HG03378 (cell line): ENCODE measurements around the gene ABCF2.

Experiments used
- ATAC-seq: cut with Tn5 transposase; IDR thresholded peaks from one replicate; pipeline ENCODE4 v1.9.1; 2021; ENCODE audit warnings: mild to moderate bottlenecking, moderate library complexity; ENCODE audit not compliant: unreplicated experiment

Gene ABCF2

GRCh38 chr7:151226875-151227782, at the start of gene ABCF2:
Gene ABCF2, minus strand, starts transcription at chr7:151227205. Its CDS starts 747 bp downstream, at chr7:151226458.
- peak; percentile 98 for ATAC-seq

- ATAC-seq, result no peak
Measured at GRCh38 chr7:151275813-151276577, 49.0 kb upstream of the ABCF2 start.

- no peak for ATAC-seq
Measured at GRCh38 chr7:151274936-151275812, 48.2 kb upstream of the ABCF2 start.

- ATAC-seq, result no peak
Measured at GRCh38 chr7:151274396-151274795, 47.4 kb upstream of the ABCF2 start.

GRCh38 chr7:151273651-151274390, 46.8 kb upstream of the ABCF2 start:
- ATAC-seq, result no peak

GRCh38 chr7:151272877-151273276, 45.9 kb upstream of the ABCF2 start:
- no peak for ATAC-seq

GRCh38 chr7:151272405-151272804, 45.4 kb upstream of the ABCF2 start:
- no peak for ATAC-seq

- ATAC-seq, result no peak
Measured at GRCh38 chr7:151271699-151272355, 44.8 kb upstream of the ABCF2 start.

- ATAC-seq, result no peak
Measured at GRCh38 chr7:151269511-151269910, 42.5 kb upstream of the ABCF2 start.

- ATAC-seq, result no peak
Measured at GRCh38 chr7:151265351-151265931, 38.4 kb upstream of the ABCF2 start.

- ATAC-seq, result no peak
Measured at GRCh38 chr7:151264615-151265014, 37.6 kb upstream of the ABCF2 start.

- no peak for ATAC-seq
Measured at GRCh38 chr7:151261529-151261928, 34.5 kb upstream of the ABCF2 start.

GRCh38 chr7:151260883-151261282, 33.9 kb upstream of the ABCF2 start:
- no peak for ATAC-seq

GRCh38 chr7:151260471-151260870, 33.5 kb upstream of the ABCF2 start:
- ATAC-seq, result no peak

- no peak for ATAC-seq
Measured at GRCh38 chr7:151257990-151258389, 31.0 kb upstream of the ABCF2 start.

- ATAC-seq, result no peak
Measured at GRCh38 chr7:151256410-151257045, 29.5 kb upstream of the ABCF2 start.

- no peak for ATAC-seq
Measured at GRCh38 chr7:151255390-151255789, 28.4 kb upstream of the ABCF2 start.

- no peak for ATAC-seq
Measured at GRCh38 chr7:151254851-151255250, 27.8 kb upstream of the ABCF2 start.

GRCh38 chr7:151254316-151254715, 27.3 kb upstream of the ABCF2 start:
- ATAC-seq, result no peak
